ENCODE results near the gene SGSM1.

DNA sequence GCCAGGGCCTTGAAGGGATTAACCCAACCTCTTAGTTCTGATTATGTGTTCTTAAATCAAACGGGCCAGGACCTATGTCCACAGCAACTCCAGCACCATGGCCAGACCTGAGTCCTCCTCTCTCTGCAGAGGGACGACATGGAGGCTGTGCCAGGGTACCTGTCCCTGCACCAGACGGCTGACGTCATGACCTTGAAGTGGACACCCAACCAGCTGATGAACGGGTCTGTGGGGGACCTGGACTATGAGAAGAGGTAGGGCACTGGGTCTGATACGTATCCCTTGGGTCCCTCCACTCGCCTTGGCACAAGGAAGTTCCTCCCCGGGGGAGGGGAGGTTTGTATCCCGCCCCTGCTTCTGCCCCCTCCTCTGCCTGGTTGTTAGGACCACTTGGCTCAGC lies 53.6 kb downstream of the SGSM1 start:
- TF ChIP-seq, protein P1, sequence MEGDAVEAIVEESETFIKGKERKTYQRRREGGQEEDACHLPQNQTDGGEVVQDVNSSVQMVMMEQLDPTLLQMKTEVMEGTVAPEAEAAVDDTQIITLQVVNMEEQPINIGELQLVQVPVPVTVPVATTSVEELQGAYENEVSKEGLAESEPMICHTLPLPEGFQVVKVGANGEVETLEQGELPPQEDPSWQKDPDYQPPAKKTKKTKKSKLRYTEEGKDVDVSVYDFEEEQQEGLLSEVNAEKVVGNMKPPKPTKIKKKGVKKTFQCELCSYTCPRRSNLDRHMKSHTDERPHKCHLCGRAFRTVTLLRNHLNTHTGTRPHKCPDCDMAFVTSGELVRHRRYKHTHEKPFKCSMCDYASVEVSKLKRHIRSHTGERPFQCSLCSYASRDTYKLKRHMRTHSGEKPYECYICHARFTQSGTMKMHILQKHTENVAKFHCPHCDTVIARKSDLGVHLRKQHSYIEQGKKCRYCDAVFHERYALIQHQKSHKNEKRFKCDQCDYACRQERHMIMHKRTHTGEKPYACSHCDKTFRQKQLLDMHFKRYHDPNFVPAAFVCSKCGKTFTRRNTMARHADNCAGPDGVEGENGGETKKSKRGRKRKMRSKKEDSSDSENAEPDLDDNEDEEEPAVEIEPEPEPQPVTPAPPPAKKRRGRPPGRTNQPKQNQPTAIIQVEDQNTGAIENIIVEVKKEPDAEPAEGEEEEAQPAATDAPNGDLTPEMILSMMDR (IDR thresholded peaks at IDR 0.05) = no peak
- no peak for TF ChIP-seq POLR2A (IDR thresholded peaks at IDR 0.05)

Data from suprapubic skin (tissue), 3 donors.